HTR-8/SVneo (cell line): Measurements from ENCODE around the gene ERG28.
"Not testable (repeated sequence)": the region's sequence is repeated elsewhere in the genome, so short reads cannot be mapped to it uniquely, and the experiment has no call there.

Experiments
- DNase-seq: peaks from one replicate; pipeline ENCODE4 v3.0.0; 2011; ENCODE audit warnings: low spot score, mixed read lengths; ENCODE audit not compliant: insufficient read length
- FAIRE-seq: peaks from 2 replicates; lab custom pipeline; 2011; peaks lifted over from hg19 to GRCh38; lab: Jason Lieb, UNC

The ERG28 gene

GRCh38 chr14:75628816-75629215 lies 31.9 kb downstream of the ERG28 start:
- peak; percentile 23 for FAIRE-seq
- no peak for DNase-seq

- FAIRE-seq, result peak; percentile 28
- DNase-seq, result no peak
Measured at GRCh38 chr14:75627406-75627805, 33.3 kb downstream of the ERG28 start.

GRCh38 chr14:75626863-75627262 lies 33.8 kb downstream of the ERG28 start:
- DNase-seq (no peak), FAIRE-seq (peak; percentile 76)

GRCh38 chr14:75626396-75626795 lies 34.3 kb downstream of the ERG28 start:
- DNase-seq (no peak), FAIRE-seq (no peak)

GRCh38 chr14:75625034-75625433 lies 35.6 kb downstream of the ERG28 start:
- FAIRE-seq (peak; percentile 4), DNase-seq (no peak)

- peak; percentile 54 for FAIRE-seq
- no peak for DNase-seq
Measured at GRCh38 chr14:75619548-75619947, 41.1 kb downstream of the ERG28 start.

GRCh38 chr14:75615200-75615599 lies 45.5 kb downstream of the ERG28 start:
- FAIRE-seq, result peak; percentile 28

GRCh38 chr14:75614179-75614578 lies 46.5 kb downstream of the ERG28 start:
- no peak for DNase-seq
- no peak for FAIRE-seq

More at GRCh38 chr14:75615200-75615599, 45.5 kb downstream of the ERG28 start:
- no peak for DNase-seq

- no peak for FAIRE-seq
- no peak for DNase-seq
Measured at GRCh38 chr14:75612157-75612556, 48.5 kb downstream of the ERG28 start.

GRCh38 chr14:75610834-75611233 lies 49.8 kb downstream of the ERG28 start:
- DNase-seq (no peak), FAIRE-seq (no peak)

- DNase-seq (no peak), FAIRE-seq (no peak)
Measured at GRCh38 chr14:75609606-75610475, 50.8 kb downstream of the ERG28 start.

- FAIRE-seq, result no peak
- no peak for DNase-seq
Measured at GRCh38 chr14:75609116-75609515, 51.6 kb downstream of the ERG28 start.

GRCh38 chr14:75607842-75608640 lies 52.6 kb downstream of the ERG28 start:
- peak; percentile 49 for FAIRE-seq

GRCh38 chr14:75607044-75607443 lies 53.6 kb downstream of the ERG28 start:
- FAIRE-seq, result no peak

More at GRCh38 chr14:75607842-75608640, 52.6 kb downstream of the ERG28 start:
- DNase-seq, result no peak

GRCh38 chr14:75605916-75606315 lies 54.8 kb downstream of the ERG28 start:
- FAIRE-seq (no peak), DNase-seq (no peak)

More at GRCh38 chr14:75607044-75607443, 53.6 kb downstream of the ERG28 start:
- no peak for DNase-seq

- FAIRE-seq (peak; percentile 40), DNase-seq (no peak)
Measured at GRCh38 chr14:75604979-75605851, 55.5 kb downstream of the ERG28 start.

- FAIRE-seq (no peak), DNase-seq (no peak)
Measured at GRCh38 chr14:75602503-75602902, 58.2 kb downstream of the ERG28 start.

GRCh38 chr14:75601061-75601460 lies 59.6 kb downstream of the ERG28 start:
- FAIRE-seq, DNase-seq: not testable (repeated sequence)

- DNase-seq, FAIRE-seq: not testable (repeated sequence)
Measured at GRCh38 chr14:75600100-75600499, 60.6 kb downstream of the ERG28 start.
